HG03060 (cell line): ENCODE data around the gene ZNHIT1.

ENCODE experiments used
- ATAC-seq: cut with Tn5 transposase; IDR thresholded peaks from one replicate; pipeline ENCODE4 v1.9.1; 2021; ENCODE audit warnings: low read depth, moderate number of reproducible peaks; ENCODE audit not compliant: unreplicated experiment

The ZNHIT1 gene

DNA sequence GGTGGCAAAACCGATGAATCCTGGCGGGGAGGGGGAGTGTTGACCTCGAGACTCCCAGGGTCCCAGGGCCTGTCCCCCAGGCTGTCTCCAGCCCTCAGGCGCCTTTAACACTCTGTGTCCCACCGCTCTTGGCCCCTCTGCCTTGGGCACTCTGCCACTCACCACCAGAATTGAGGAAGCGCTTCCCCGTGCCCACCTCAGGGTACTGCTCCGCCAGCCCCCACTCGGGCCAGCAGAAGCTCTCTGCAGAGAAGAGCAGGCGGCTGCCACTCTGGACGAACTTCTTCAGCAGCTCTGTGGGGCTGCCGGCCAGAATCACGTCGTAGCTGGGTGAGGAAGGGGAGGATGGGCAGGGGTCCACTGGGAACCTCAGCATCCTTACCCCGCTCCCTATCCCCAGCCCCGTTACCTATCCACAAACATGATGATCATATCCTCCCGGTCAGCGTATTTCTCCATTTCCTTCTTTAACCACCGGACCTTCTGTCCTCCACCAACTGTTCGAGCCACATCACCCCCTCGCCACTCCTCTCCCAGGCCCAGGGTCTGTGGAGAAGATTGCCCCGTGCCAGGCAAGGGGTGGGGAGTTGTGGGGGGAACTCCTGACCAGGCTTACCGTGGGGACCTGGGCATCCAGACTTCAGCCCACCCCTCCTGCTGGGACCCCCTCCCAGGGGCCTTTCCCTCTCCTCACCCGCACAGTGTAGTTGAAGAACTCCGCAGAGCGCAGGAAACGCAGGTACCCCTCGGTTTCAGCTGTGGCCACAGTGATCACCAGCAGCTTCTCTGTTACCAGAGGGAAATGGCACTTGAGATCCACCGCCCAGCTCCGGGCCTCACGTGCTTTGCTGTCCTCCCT lies 1.7 kb upstream of the ZNHIT1 start:
- ATAC-seq = no peak

DNA sequence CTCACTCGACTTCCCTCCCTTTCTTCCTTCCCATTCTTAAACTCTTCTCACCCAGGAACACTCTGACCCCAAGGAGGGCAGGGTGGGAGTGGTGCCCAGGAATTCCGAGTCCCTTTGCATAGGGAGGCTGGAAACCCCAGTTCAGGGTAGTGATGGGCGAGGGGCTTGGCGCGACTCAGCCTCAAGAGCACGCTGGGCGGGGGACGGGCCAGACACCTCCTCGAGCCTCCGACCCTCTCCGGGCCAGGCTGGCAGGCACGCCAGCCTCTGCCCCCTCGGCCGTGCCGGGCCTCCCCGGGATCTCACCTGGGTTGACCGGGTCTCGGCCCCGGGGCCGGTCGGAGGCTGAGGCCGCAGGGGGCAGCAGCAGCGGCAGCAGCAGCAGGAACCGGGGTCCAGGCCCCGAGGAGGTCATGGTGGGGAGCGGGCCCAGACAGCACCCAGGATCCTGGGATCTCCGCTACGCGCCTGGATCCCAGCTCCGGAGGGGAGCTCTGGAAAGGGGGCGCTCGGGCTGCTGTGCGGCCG lies 1.0 kb upstream of the ZNHIT1 start:
- ATAC-seq = no peak

DNA sequence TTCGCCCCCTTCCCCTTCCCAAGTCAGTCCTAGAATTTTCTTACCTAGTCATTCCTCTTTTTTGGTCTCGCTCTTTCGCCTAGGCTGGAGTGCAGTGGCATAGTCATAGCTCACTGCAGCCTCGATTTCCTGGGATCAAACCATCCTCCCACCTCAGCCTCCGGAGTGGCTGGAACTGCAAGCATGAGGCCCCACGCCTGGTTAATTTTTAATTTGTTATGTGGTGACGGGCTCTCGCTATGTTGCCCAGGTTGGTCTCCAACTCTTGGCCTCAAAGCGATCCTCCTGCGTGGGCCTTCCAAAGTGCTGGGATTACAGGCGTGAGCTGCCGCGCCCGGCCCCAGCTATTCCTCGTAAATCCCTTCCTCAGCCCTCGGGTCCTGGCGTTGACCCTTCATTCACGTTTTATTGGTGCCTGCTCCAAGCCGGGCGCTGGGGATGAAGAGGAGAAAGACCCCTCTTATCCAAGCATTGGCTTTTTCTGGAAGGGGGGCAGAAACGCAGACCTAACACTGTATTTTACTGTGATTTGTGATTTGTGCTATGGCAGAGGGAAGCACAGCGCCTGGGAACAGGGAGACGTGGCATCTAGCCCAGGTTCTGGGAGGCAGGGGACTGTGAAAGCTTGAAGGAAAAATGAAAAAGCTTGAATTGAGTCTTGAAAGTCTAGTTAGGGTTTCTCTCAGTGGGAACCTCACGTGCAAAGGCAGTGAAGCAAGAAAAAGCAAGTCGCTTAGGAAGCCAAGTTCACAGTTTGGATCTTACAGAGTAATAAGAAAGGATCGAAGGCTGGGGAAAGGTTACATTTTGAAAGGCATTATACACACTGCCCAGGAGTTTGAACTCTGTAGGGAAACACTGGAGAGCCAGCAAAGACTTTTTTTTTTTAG lies 516 bp downstream of the ZNHIT1 start:
- no peak for ATAC-seq

DNA sequence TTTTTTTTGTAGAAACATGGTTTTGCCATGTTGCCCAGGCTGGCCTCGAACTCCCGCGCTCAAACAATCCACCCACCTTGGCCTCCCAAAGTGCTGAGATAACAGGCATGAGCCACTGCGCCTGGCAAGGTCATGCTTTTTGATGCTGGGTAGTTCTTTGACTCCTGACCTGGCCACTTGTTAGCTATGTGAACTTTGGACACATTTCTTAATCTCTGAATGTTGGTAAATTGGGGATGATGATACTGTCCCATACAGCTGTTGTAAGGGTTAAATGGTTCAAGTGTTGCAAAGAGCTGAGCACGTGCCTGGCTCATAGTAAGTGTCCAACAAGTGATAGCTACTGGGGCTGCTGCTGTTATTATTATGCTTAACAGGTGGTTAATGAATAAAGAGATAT lies 2.3 kb downstream of the ZNHIT1 start:
- no peak for ATAC-seq

DNA sequence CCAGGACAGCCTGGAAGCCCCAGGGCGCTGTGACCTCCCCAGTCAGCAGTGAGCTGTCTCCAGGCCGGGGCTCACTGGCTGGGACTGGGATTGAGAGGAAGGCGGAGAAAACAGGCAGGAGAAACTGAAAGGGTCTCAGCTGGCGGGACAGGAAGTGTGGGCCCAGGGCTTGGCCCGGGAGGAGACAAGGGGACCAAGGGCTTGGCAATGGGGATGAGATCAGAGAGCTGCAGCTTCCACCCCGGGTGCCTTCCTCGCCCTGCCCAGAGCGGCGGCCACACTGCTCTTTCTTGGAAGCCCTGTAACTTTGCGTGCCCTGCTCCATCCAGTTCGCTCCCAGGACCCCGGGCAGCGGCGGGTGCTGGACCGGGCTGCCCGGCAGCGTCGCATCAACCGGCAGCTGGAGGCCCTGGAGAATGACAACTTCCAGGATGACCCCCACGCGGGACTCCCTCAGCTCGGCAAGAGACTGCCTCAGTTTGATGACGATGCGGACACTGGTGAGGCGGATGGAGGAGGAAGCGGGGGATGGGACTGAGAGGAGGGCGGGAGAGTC lies 4.4 kb downstream of the ZNHIT1 start:
- no peak for ATAC-seq

DNA sequence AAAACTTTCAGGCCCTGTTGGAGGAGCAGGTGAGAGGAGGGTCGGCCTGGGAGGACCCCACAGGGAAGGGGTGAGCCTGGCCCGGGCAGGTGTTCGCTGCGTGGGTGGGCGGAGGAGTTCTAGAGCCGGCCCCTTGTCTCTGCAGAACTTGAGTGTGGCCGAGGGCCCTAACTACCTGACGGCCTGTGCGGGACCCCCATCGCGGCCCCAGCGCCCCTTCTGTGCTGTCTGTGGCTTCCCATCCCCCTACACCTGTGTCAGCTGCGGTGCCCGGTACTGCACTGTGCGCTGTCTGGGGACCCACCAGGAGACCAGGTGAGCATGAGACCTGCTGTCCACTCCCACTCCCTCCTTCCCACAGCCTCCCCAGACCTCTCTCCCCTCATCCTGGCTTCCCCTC lies 5.6 kb downstream of the ZNHIT1 start:
- no peak for ATAC-seq

DNA sequence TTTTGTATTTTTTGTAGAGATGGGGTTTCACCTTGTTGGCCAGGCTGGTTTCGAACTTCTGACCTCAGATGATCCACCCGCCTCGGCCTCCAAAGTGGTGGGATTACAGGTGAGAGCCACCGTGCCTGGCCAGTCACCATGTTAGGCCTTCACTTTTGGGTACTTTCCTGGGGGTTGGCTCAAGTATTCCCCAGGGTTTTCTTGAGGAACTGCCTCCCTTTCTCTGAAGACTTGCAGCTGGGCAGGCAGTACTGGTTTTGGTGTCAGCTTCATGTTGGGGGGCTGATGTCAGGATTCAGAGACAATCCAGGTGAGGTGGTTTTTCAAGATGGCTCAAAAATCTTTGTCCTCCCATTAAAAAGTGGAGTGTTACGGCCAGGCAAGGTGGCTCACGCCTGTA lies 7.7 kb downstream of the ZNHIT1 start:
- no peak for ATAC-seq

DNA sequence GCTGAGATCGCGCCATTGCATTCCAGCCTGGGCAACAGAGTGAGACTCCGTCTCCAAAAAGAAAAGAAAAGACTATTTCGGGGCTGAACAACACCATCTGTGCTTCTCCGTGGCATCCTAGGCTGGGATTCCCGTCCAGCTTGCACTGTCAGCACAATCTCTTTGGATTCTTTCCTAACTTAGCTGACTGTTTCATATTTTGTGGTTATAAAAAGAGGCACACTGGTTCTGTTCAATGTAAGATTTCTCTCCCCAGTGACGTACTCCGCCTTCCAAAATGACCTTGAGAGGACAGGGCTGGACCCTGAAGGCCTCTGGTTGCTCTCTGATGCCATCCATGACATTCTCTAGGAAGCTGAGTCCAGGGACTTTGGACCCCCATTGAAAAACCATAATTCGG lies 8.8 kb downstream of the ZNHIT1 start:
- ATAC-seq = no peak

DNA sequence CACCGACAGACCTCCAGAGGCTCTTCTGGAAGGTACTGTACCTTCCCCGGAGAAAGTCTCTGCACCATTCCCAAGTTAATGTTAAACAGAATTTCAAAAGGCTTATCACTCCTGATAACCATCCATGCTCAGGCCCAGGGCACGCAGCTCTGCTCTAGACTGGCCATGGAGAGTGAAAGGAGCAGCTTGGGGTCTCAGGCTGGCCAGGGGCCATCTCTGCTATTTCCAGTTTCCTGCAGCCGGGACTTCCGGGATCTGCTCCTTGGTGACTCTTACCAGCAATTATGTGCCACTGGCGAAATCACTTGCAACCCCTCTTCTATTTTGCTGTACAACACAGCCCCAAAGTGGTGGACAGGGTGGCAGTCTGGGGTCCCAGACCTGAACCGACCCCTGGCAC lies 13.7 kb downstream of the ZNHIT1 start:
- ATAC-seq = no peak

DNA sequence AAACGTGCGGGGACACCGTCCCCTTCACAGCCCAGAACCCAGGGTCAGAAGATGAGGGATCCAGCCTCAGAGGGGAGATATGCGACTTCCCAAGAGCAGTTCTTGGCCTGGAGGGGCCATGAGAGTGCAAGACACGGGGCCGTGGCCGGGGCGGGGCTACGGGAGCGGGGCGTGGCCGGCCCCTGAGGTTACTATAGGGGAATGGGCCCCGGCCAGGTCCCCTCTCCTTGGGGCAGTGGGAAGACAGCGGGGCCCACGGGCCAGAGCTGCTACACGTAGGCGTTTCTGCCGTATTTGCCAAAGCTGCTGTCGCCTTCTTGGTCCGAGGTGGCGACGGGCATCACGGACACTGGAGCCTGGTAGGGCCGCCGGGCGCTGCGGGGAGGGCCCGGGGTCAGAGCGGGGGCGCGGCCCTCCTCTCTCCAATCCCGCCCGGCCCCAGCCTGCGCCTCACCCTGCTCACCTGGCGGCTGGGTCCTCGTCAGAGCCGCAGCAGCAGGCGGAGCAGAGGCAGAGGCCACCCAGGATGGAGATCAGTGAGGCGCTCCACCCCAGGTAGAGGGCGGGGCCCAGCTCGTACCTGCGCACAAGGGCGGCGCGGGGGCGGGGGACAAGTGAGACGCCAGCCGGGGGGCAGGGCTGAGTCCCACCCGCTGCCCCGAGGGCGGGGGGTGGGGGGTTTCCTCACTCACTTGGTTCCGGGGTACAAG lies 14.3 kb downstream of the ZNHIT1 start:
- ATAC-seq = no peak

DNA sequence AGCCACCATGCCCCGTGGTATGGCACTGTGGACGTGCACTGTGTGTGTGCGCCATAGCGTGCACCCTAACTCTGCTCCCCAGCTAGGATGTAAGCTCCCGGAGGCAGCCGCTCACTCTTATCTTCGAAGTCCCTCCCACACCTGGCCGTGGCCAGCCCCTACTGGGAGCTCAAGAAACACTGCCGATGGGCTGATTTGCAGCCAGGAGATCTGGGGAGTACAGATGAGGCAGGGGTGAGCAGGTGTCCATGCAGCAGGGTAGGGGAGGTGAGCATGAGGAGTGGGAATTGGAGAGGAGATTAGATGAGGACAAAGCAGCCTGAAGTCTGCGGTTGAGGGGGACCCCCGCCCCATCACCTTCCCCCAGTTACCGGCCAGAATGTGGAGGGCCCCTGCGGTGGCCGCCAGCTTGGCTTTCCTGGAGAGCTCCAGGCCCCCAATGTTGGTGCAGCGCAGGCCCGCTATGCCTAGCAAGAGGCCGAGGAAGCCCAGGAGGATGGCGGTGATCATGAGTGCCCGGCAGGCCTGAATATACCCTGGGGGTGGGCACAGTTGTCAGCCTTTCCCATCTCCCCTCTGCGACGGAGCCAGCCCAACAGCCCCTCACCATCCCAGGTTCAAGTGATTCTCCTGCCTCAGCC lies 16.1 kb downstream of the ZNHIT1 start:
- ATAC-seq = no peak

DNA sequence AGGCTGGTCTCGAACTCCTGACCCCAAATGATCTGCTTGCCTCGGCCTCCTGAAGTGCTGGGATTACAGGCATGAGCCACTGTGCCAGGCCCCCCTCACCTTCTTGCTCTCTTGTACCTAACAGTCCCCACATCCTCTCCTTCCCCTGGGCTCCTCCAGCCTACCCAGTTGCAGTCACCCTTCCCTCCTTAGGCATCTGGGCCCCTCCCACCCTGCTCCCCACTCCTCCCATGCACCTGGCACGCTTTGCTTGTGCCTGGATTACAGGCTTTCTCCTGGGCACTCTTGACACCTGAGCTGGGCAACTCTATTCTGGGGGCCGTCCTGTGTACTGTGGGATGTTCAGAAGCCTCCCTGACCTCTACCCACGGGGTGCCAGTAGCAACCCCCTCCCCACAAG lies 16.7 kb downstream of the ZNHIT1 start:
- ATAC-seq = no peak

DNA sequence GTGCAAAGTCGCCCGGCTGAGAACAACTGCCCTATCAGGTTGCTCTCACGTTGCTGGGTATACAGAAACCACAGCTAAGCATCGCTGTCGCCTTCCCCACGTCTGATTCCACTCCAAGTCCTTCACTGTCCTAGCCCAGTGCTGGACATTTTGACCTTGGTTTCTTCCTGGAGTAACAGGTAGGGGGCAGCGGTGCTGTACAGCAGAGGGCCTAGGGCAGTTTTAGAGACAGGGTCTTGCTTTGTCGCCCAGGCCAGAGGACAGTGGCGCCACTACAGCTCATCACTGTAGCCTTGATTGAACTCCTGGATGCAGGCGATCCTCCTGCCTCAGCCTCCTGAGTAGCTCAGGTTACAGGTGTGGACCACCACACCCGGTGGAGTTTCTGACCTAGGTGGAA lies 17.1 kb downstream of the ZNHIT1 start:
- ATAC-seq = no peak

DNA sequence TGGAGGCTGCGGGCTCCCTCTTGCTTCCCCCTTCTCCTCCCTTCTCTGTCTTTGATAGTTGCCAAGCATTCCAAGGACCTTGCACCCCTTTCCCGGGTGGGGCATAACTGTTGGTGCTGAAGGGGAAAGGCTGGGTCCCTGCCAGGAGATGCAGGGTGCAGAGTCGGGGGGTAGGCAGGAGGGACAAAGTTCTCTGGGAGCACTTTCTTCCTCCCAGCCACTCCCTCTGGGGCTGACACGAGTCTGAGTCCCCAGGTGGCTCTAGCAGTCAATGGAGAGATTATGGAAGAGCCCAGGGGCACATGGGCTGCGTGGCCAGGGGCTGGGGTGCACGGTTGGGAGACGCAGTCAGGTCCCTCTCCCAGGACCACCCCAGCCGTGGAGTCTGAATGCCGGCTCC lies 17.6 kb downstream of the ZNHIT1 start:
- no peak for ATAC-seq

DNA sequence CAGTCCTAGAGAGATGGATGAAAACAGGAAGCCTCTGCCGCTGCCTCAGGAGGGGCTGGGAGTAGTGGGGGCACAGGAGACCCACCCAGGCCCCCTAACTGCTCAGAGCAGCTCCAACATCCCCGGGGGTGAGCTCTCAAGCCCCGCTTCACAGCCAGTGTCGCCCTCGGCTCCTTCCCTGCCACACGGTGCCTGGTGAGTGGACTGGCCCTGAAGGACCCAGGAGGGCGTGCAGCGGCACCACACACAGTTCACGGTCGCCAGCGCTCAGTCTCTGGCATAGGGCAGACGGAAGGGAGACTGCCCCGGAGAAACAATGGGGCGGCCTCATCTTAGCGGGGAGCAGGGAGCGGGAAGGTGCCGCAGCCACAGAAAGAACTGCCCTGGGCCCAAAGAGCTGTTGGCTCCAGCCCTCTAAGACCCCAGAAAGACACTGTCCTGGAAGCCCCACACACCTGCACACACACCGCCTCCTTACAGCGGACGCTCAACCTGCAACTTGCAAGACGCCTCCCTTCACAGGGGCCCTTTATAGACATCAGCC lies 18.4 kb downstream of the ZNHIT1 start:
- no peak for ATAC-seq

DNA sequence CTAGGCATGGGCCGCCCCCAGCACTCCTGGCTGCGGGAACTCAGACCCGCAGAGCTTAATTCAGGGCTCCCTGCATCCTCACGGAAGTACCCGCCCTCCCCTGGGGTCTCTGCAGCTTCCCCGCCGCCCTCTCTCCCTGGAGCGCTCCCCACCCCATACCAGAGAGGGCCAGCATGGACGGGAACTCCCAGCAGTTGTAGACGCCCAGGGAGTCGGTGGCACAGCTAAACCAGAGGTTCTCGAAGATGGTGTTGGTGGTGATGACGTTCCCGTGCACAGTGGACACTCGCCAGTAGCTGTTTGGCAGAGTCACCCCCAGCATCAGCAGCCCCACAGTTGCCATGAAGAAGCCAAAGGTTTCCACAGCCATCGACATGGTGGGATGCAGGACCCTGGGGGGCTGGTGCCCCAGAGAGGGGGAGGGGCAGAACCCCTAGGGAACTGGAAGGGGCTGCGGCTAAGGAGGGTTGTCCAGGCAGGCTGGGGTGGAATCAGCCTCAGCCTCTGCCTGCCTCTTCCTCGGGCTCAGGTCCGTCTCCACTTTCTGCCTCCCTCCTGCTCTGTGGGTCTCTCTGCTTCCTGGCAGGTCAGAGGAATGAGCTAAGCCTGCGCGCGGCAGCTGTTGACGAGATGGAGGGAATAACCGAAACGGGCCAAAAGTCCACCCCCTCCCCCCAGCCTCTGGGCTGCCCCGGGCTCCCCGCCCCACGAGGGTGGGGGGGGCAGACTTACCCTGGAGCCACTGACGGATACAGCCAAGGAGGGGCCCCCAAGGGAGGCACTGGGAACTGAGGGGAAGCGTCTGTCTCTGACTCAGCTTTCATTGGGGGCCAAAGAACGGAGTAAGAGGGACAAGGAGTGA lies 19.5 kb downstream of the ZNHIT1 start, which contains the start of gene CLDN15:
TSS of gene CLDN15 (minus strand) at position 597 of the 862 bp plus-strand sequence. CDS start at position 376, 221 bp downstream.
- no peak for ATAC-seq

DNA sequence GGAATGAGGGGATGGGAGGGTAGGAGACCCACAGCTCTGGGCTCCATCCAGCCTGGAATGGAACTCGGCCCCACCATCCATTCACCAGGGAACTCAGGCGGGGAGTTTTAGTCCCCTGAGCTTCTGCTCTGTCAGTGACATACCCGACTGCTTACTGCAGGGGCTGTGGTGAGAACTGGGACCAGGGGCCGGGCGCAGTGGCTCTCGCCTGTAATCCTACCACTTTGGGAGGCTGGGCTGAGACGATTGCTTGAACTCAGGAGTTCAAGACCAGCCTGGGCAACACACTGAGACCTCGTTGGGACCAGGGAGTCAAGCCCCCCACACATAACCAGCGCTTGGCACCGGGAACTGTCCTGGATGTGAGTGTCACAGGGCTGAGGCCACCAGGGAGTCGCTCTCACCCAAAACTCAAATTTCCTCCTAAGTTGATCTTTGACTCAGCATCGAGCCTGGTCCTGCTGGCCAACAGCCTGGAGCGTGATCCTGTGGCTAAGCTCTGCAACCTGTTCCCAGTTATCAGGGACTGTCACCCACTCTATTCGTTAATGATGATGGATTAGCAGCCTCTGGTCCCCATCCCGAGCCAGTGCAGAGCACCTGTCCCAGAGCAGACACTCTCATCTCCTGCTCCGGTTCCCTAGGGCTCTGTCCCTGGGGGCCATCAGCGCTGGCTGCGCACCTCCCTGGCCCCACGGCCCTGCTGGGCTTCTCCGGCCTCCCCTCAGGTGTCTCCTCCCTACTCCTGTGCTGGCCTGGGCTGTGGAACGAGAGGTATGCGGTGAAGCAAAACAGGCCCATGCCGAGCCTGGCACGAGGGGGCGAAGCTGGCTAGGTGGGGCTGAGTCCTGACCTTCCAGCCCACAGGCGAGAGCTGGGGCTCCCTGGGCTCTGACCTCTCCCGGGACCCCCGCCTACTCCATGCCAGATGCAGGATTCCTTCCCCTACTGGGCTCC lies 20.5 kb downstream of the ZNHIT1 start:
- no peak for ATAC-seq
